Nephron (organoid): ENCODE results near the gene CNTN1.

Experiments used
- H3K27ac Mint-ChIP-seq, 3 experiments: 2 replicates each; pipeline ENCODE4 v1.8.0; 2020; ENCODE audit warnings: mixed read lengths in 3 of 3, mild to moderate bottlenecking in 2 of 3, moderate library complexity in 1 of 3
- H3K27me3 Mint-ChIP-seq: 2 replicates; pipeline ENCODE4 v1.8.0; 2021; ENCODE audit warnings: low read depth, mild to moderate bottlenecking, moderate library complexity, mixed read lengths
- H3K36me3 Mint-ChIP-seq: 2 replicates; pipeline ENCODE4 v1.8.0; 2020; ENCODE audit warnings: low read depth, mixed read lengths
- H3K4me1 Mint-ChIP-seq: 2 replicates; pipeline ENCODE4 v1.8.0; 2020; ENCODE audit warnings: mixed read lengths
- H3K4me3 Mint-ChIP-seq, 3 experiments: 2 replicates each; pipeline ENCODE4 v1.8.0; 2020; ENCODE audit warnings: mild to moderate bottlenecking in 3 of 3, mixed read lengths in 3 of 3, moderate library complexity in 2 of 3
- H3K9me3 Mint-ChIP-seq: 2 replicates; pipeline ENCODE4 v1.8.0; 2020; ENCODE audit warnings: mixed read lengths
- CTCF ChIP-seq, 3 experiments: fragments of 200-600 bp; sonication (generic); IDR thresholded peaks; one replicate each; pipeline ENCODE4 v1.5.0; 2021; ENCODE audit warnings: antibody characterized with exemption in 3 of 3; ENCODE audit not compliant: unreplicated experiment in 3 of 3

The CNTN1 gene

GRCh38 chr12:40788276-40788675 is 96.0 kb downstream of the CNTN1 start:
- no peak overlapping the region for H3K4me3 Mint-ChIP-seq
- no peak overlapping the region for H3K27ac Mint-ChIP-seq
- H3K36me3 Mint-ChIP-seq: no peaks in the 10 kb centered on the region
- no peak for TF ChIP-seq CTCF (IDR thresholded peaks at IDR 0.05; ENCODE audit: unreplicated experiment in 3 of 3)
- peaks cover 7% of the 10 kb centered on the region for H3K4me1 Mint-ChIP-seq
- H3K27me3 Mint-ChIP-seq: no peaks in the 10 kb centered on the region
- H3K9me3 Mint-ChIP-seq: no peaks in the 10 kb centered on the region

GRCh38 chr12:40792792-40793386 is 100.7 kb downstream of the CNTN1 start:
- TF ChIP-seq CTCF (IDR thresholded peaks at IDR 0.05; ENCODE audit: unreplicated experiment in 3 of 3): no peak
- Mint-ChIP-seq H3K27me3 (no peaks in the 10 kb centered on the region), H3K27ac (peak overlapping the region in 1 of 3 experiments; percentile 7), H3K36me3 (no peaks in the 10 kb centered on the region), H3K4me3 (no peak overlapping the region), H3K4me1 (peaks cover 9% of the 10 kb centered on the region), H3K9me3 (no peaks in the 10 kb centered on the region)

- H3K36me3 Mint-ChIP-seq: no peaks in the 10 kb centered on the region
- peak overlapping the region in 1 of 3 experiments; percentile 7 for H3K27ac Mint-ChIP-seq
- H3K4me1 Mint-ChIP-seq: peaks cover 9% of the 10 kb centered on the region
- H3K9me3 Mint-ChIP-seq: no peaks in the 10 kb centered on the region
- no peaks in the 10 kb centered on the region for H3K27me3 Mint-ChIP-seq
- no peak overlapping the region for H3K4me3 Mint-ChIP-seq
- no peak for TF ChIP-seq CTCF (IDR thresholded peaks at IDR 0.05; ENCODE audit: unreplicated experiment in 3 of 3)
These were observed 101.2 kb downstream of the CNTN1 start for GRCh38 chr12:40793471-40793870.

GRCh38 chr12:40794087-40794486 is 101.8 kb downstream of the CNTN1 start:
- H3K9me3 Mint-ChIP-seq: no peaks in the 10 kb centered on the region

GRCh38 chr12:40801082-40801481 is 108.8 kb downstream of the CNTN1 start:
- H3K9me3 Mint-ChIP-seq: no peaks in the 10 kb centered on the region
- H3K27ac Mint-ChIP-seq: no peak overlapping the region
- H3K4me3 Mint-ChIP-seq: no peak overlapping the region
- H3K27me3 Mint-ChIP-seq: no peaks in the 10 kb centered on the region
- no peak for TF ChIP-seq CTCF (IDR thresholded peaks at IDR 0.05; ENCODE audit: unreplicated experiment in 3 of 3)
- no peaks in the 10 kb centered on the region for H3K4me1 Mint-ChIP-seq
- no peaks in the 10 kb centered on the region for H3K36me3 Mint-ChIP-seq

More at GRCh38 chr12:40794087-40794486, 101.8 kb downstream of the CNTN1 start:
- H3K27ac Mint-ChIP-seq: no peak overlapping the region
- H3K36me3 Mint-ChIP-seq: no peaks in the 10 kb centered on the region
- H3K4me3 Mint-ChIP-seq: no peak overlapping the region
- H3K4me1 Mint-ChIP-seq: peaks cover 9% of the 10 kb centered on the region
- H3K27me3 Mint-ChIP-seq: no peaks in the 10 kb centered on the region
- TF ChIP-seq CTCF (IDR thresholded peaks at IDR 0.05; ENCODE audit: unreplicated experiment in 3 of 3): no peak

GRCh38 chr12:40801861-40802260 is 109.6 kb downstream of the CNTN1 start:
- no peaks in the 10 kb centered on the region for H3K27me3 Mint-ChIP-seq
- H3K4me1 Mint-ChIP-seq: no peaks in the 10 kb centered on the region
- no peak for TF ChIP-seq CTCF (IDR thresholded peaks at IDR 0.05; ENCODE audit: unreplicated experiment in 3 of 3)
- H3K4me3 Mint-ChIP-seq: no peak overlapping the region
- H3K9me3 Mint-ChIP-seq: no peaks in the 10 kb centered on the region
- no peak overlapping the region for H3K27ac Mint-ChIP-seq
- H3K36me3 Mint-ChIP-seq: no peaks in the 10 kb centered on the region
